Measurements from ENCODE around the gene FUCA2.

The FUCA2 gene

GRCh38 chr6:143510991-143511891 is at the start of gene FUCA2:
FUCA2 (minus strand) TSS chr6:143511720; CDS start chr6:143511634, 86 bp downstream.
- peak; percentile 63 for DNase-seq

- DNase-seq = no peak
Observed at GRCh38 chr6:143561105-143561704, 49.7 kb upstream of the FUCA2 start.

DNA sequence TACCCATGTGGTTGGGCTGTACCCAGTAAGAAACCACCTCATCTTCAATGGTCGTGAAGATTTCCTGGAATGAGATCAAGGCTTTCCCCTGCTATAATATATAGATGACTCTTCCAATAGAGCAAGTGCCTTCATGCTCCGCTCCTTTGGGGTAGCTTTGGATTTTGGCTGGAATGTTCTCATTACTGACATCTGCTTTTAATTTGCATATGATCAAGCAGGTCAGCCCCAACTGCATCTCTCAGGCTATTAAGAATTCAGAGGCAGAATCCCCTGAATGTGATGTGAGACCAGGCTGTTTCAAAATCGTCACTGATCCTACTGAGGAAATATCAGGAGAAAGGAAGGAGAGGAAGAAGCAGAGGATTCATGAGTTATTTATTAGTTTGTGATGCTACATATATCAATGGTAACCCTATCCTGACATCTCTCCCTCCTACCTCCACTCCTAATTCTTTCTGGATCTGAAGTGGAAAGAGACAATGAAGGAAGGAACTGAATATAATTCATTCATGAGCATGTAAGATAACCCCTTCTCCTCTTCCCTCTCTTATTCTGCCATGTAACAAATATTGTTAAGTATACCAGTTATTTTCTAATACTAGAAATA is 47.6 kb upstream of the FUCA2 start:
- DNase-seq = no peak

- no peak for DNase-seq
Observed at GRCh38 chr6:143556529-143556928, 45.0 kb upstream of the FUCA2 start.

DNA sequence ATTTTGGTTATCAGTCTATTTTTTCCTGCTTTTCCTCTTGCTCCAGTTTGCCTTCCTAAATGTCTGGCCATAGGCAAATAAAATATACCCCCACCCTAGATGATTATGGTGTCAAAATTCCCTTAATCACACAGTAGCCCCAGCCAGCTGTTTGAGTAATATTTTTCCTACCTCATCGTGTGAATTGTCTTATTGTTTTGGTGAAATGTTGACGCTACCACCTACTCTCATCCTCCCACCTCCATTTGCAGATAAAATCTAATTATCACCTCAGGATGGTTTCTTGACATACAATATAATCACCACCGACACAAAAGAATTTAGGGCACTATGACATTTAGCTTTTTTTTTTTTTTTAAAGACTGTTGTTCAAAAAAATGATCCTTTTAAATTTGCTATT is 44.1 kb upstream of the FUCA2 start:
- DNase-seq = no peak

DNA sequence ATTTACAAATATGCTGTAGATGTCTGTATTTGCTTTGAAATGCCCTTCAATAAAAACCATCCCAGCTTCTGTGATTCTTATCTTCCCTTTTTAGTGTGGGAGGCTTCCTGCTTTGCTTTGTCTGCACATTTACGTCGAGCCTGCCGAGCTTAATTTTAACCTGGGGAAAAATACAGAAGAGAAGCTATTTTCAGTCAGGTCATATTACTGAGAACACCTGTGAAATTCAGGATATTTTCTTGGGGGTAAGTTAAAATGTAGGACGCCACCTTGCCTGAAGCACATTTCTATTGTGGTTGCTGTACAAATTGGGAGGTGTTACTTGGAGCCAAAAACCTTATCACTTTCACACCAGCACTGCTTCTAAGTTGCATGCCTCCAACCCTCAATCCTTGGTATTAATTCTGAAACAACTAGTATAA is 43.6 kb upstream of the FUCA2 start:
- DNase-seq = no peak

- DNase-seq = no peak
Observed at GRCh38 chr6:143553337-143553736, 41.8 kb upstream of the FUCA2 start.

GRCh38 chr6:143549949-143550268 is 38.4 kb upstream of the FUCA2 start:
- DNase-seq = no peak

DNA sequence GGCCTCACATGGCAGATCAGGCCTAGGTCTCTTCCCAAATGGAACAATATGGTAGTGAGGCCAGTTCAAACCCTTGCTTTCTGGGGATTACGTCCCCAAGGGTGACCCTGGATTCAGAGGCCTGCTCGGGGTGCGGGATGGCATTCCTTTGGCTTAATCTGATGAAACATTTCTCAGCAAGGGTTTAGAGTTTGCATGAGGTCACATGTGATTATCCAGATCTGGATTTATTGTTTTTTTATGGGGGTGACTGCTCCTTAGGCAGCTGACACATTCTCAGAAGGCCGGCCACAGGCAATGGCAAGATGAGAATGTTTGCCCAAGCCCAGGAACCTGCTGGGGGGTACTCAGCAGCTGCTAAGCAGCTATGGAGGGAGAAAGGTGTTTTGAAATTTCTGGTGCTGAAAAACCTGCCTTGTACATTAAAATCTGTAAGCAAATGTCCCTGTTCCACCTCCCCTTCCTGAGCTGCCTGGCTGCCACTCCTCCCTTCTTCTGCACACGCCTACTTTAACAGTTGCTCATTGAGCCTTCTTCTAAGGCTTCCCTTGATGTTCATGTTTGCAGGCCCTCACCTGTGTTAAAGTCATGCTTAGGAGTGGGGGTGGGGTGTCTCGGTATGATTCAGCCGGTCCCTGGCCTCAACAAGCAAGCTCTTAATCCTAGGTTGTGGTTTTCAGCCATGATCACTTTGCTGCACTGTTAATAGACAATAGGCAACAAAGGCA is 37.9 kb upstream of the FUCA2 start:
- DNase-seq = no peak

GRCh38 chr6:143546599-143546998 is 35.1 kb upstream of the FUCA2 start:
- DNase-seq = no peak

DNA sequence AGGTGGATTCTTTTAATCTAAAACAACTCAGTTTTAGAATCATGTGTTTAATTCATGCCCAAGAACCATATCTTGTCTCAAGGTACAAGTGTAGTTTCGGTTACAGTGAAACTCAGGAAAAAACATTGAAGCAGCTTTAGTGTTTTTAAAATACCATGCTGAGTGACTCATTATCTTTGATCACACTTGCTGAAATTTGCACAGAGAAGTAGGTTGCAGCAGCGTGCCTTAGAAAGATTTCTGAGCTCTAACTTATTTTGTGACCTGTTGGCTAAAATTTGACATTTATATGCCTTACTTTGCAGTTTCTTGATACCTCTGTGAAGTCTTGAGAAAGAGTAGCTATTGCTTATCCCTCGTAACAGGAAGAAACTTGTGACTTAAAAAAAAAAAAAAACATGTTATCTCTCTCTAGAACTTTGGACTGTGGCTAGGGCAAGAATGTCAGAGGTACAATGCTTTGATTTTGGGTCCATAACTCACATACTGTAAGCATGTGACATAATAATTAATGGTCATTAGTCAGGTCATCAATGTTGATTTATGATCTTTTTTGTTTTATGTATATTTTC is 34.5 kb upstream of the FUCA2 start:
- no peak for DNase-seq

DNA sequence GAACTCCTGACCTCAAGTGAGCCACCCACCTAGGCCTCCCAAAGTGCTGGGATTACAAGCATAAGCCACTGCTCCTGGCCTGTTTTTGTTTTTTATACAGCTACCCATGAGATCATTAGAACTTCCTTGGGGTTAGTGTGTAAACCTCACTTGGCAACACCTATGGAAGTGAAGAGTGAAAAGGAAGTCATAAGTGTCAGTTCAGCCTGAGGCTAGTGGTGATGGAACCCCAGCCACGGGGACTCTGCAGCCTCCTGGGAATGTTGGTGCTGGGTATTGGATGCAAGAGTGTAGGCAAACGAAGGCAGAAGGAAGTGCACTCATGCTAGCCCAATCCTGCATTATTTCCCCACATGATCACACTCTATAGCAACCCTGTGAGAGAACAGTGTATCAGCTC is 33.6 kb upstream of the FUCA2 start:
- no peak for DNase-seq

DNA sequence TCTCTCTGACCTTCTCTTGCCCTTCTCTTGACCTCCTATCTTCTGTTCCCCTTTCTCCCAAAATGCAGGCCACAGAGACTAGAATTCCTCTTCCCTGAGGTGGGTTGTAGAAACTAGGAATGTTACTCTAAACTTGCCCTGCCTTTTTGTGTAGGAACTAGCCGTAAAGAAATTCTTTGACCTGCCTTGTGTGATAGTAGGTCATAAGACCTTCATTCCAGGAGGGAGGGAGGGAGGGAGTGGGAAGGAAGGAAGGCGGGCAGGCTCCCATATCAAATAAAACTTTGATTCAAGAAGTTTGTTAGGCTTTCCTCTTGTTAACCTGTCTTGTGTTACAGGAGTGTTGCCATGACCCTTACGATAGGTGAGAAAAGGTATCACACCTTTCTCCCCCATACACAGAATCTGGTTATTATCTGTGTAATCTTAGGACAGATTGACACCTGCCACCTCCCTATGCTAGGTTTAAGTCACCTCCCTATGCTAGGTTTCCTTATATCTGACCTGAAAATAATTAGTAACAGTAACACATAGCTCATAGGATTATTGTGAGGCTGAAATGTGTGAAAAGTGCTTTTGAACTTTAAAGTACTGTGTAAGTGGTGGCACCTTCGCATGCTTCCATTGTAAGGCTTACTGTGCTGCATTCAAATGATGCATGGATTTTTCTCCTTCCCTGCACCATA is 32.6 kb upstream of the FUCA2 start:
- no peak for DNase-seq

GRCh38 chr6:143543435-143543834 is 31.9 kb upstream of the FUCA2 start:
- DNase-seq = no peak

DNA sequence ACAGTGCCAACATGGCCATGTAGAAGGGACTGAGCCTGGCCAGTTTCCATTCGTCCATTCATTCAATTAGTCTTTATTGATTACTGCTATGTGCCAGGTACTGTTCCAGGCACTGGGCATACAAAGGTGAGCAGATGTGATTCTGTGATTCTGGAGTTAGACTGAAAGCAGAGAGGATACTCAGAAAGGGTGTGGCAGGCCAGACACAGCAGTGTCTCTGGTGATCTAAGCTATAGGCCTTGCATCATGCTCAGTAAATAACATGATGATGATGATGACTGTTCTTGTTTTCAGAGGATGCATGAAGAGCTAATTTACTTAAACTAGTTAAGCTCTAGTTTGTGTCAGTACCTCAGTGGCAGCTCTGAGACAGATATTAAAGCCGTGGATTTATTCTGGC is 31.4 kb upstream of the FUCA2 start:
- no peak for DNase-seq

- no peak for DNase-seq
Observed at GRCh38 chr6:143540192-143540591, 28.7 kb upstream of the FUCA2 start.

DNA sequence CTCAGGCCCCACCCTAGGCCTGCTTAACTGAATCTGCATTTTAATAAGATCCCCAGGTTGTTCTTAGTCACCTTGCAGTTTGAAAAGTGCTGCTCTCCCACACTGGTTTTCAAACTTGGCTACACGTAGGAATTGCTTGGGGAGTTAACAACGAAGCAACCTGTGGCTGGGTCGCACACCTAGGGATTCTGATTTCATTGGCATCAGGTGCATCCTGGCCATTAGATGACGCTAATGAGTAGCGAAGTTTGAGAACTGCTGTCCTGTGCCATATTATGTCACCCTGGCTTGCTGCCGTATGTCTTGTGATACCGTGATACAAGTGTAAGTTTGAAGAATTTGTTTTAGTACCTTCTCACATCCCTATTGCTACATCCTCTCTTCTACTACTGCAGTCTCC is 28.2 kb upstream of the FUCA2 start:
- DNase-seq = no peak

- DNase-seq = no peak
Observed at GRCh38 chr6:143539106-143539505, 27.6 kb upstream of the FUCA2 start.

- no peak for DNase-seq
Observed at GRCh38 chr6:143538374-143538773, 26.9 kb upstream of the FUCA2 start.

GRCh38 chr6:143536866-143537691 is 25.6 kb upstream of the FUCA2 start:
- DNase-seq = no peak

- no peak for DNase-seq
Observed at GRCh38 chr6:143536461-143536865, 24.9 kb upstream of the FUCA2 start.

DNA sequence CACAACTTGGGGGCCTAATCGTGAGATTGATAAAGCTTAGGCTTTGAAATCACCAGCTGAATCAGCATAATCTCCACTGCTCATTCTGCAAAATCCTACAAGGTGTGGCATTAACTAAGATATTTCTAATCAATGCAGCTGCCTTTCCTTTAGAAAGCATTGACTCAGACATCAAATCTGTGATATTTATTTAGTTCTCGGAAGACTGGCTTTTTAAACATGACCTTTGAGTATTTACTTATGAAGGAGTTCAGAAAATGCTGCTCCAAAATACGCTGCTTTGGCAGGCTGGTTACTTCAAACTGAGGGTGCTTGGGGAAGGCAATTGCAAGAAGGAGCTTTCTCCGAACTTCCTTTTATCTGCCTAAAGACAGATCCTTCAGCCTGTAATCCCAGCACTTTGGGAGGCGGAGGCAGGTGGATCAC is 23.7 kb upstream of the FUCA2 start:
- no peak for DNase-seq

All from NCI-H2227 treated with DMSO at 0.1 percent for 48 hours (cell line).